ENCODE results near the gene ZFP92.
"Not testable (repeated sequence)": the region's sequence is repeated elsewhere in the genome, so short reads cannot be mapped to it uniquely, and the experiment has no call there.

Gene ZFP92

DNA sequence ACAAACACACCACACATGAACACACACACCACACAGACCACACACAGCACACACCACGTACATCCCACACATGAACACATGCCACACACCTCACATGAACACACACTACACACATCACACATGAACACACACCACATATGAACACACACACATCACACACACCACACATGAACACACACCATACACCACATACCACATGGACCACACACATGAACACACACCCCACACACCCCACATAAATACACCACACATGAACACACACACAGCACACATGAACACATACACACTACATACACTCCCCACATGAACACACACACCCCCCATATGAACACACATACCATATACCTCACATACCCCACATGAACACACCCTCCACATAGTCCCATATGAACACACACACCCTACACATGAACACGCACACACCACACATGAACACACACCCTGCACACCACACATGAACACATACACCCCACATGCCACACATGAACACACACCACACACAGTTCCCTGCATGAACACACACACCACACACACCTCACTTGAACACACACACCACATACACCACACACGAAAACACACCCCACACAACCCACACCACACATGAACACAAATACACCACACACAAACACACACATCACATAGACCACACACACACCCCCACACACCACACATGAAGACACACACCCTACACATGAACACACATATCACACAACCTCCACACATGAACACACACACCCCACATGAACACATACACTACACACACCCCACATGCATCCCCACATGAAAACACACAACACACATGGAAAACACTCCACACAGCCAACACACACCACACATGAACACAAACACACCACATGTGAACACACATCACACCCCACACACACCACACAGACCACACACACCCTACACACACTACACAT lies 28.4 kb upstream of the ZFP92 start:
- no peak for TF ChIP-seq CTCF (IDR thresholded peaks at IDR 0.05; ENCODE audit: low read depth, low read length)
- Histone ChIP-seq H3K36me3 (no peaks in the 10 kb centered on the region), H3K4me3 (ENCODE audit: low read depth, low read length) (no peak overlapping the region), H3K9me3 (no peaks in the 10 kb centered on the region), H3K27me3 (no peaks in the 10 kb centered on the region), H3K4me1 (peaks cover 20% of the 10 kb centered on the region)
- no peak for DNase-seq

- Histone ChIP-seq H3K4me1 (peaks cover 19% of the 10 kb centered on the region), H3K27me3 (no peaks in the 10 kb centered on the region), H3K4me3 (ENCODE audit: low read depth, low read length) (no peak overlapping the region), H3K9me3 (no peaks in the 10 kb centered on the region), H3K36me3 (no peaks in the 10 kb centered on the region)
- no peak for TF ChIP-seq CTCF (IDR thresholded peaks at IDR 0.05; ENCODE audit: low read depth, low read length)
- no peak for DNase-seq
Observed at GRCh38 chrX:153384390-153384789, 26.9 kb upstream of the ZFP92 start.

DNA sequence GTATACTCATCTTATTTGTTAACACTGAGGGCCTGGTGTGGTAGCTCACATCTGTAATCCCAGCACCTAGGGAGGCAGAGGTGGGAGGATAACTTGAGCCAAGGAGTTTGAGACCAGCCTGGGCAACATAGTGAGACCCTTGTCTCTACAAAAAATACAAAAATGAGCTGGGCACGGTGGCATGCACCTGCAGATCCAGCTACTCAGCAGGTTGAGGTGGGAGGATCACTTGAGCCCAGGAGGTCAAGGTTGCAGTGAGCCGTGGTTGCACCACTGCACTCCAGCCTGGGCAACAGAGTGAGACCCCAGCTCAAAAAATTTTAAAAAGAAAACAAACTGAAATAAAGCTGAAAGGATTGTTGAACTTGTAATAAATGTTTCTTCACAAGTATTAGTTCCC lies 26.3 kb upstream of the ZFP92 start:
- DNase-seq; H3K4me3 ChIP-seq (ENCODE audit: low read depth, low read length); H3K9me3 ChIP-seq; H3K27me3 ChIP-seq; H3K36me3 ChIP-seq: not testable (repeated sequence)
- peaks cover 13% of the 10 kb centered on the region for H3K4me1 ChIP-seq

DNA sequence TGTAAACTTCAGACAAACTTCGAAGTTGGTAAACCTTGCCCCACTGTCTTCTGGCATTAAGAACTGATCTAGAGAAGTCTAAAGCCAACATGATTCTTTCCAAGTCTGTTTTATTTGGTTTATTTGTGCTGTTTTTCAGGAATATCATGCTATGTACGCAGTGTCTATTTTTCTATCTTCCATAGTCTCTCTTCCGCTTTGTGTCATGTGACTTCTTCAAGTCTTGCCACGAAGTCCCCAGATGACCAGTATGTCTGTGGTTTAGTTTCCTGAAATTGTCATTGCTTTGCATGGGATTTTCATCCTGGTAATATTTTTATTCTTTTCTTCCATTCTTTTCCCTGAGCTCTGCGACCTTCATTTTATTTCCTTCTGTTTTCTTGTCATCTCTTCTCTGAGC lies 25.2 kb upstream of the ZFP92 start:
- Histone ChIP-seq H3K36me3 (no peaks in the 10 kb centered on the region), H3K9me3 (no peaks in the 10 kb centered on the region), H3K4me1 (peaks cover 5% of the 10 kb centered on the region), H3K27me3 (no peaks in the 10 kb centered on the region), H3K4me3 (ENCODE audit: low read depth, low read length) (no peak overlapping the region)
- DNase-seq = no peak
- TF ChIP-seq CTCF (IDR thresholded peaks at IDR 0.05; ENCODE audit: low read depth, low read length) = no peak

DNA sequence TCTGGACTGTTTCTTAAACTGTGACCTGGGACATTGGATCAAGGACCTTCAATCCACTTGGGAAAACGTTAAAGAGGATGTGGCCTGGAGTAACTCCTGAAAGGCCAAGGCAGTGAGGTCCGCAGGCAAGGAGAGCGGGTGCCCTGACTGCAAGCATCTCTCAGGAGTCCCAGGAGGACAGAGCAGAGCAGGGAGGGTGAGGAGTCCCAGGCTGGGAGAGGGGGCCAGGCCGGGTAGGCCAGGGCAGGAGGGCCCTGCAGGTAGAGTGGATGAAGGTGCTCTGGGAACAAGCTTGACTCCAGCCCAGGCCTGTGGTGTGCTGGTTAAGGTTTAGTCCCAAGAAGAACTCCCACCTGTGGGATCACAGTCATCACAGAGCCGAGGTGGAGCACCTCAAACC lies 23.9 kb upstream of the ZFP92 start:
- H3K4me3 ChIP-seq (ENCODE audit: low read depth, low read length) = no peak overlapping the region
- TF ChIP-seq CTCF (IDR thresholded peaks at IDR 0.05; ENCODE audit: low read depth, low read length) = no peak
- no peaks in the 10 kb centered on the region for H3K36me3 ChIP-seq
- H3K9me3 ChIP-seq = no peaks in the 10 kb centered on the region
- H3K27me3 ChIP-seq = no peaks in the 10 kb centered on the region
- H3K4me1 ChIP-seq = no peaks in the 10 kb centered on the region
- DNase-seq = no peak

GRCh38 chrX:153387987-153388721 lies 23.1 kb upstream of the ZFP92 start:
- Histone ChIP-seq H3K4me3 (ENCODE audit: low read depth, low read length) (no peak overlapping the region), H3K4me1 (no peaks in the 10 kb centered on the region), H3K36me3 (no peaks in the 10 kb centered on the region), H3K27me3 (no peaks in the 10 kb centered on the region), H3K9me3 (no peaks in the 10 kb centered on the region)
- TF ChIP-seq CTCF (IDR thresholded peaks at IDR 0.05; ENCODE audit: low read depth, low read length) = no peak
- DNase-seq = no peak

Data from BE2C (cell line).